Glutamatergic neuron (in vitro differentiated cells): ENCODE results near the gene ITGA2. TPM values are rescaled to one million over a fixed set of nuclear protein-coding genes. Genes with fewer than 3 reads are reported as not detected.

Experiments
- DNase-seq: peaks from one replicate; pipeline ENCODE4 v3.0.0; 2022
- H3K27ac Mint-ChIP-seq: one replicate; pipeline ENCODE4 v1.8.0; 2020; ENCODE audit warnings: mild to moderate bottlenecking, mixed read lengths, inconsistent platforms; ENCODE audit not compliant: unreplicated experiment
- H3K27me3 Mint-ChIP-seq: one replicate; pipeline ENCODE4 v1.8.0; 2020; ENCODE audit warnings: mild to moderate bottlenecking, moderate library complexity, mixed read lengths, inconsistent platforms; ENCODE audit not compliant: unreplicated experiment
- H3K36me3 Mint-ChIP-seq: one replicate; pipeline ENCODE4 v1.8.0; 2020; ENCODE audit warnings: mild to moderate bottlenecking, mixed read lengths, inconsistent platforms; ENCODE audit not compliant: unreplicated experiment
- H3K4me1 Mint-ChIP-seq: one replicate; pipeline ENCODE4 v1.8.0; 2020; ENCODE audit warnings: mild to moderate bottlenecking, low read depth, mixed read lengths, inconsistent platforms; ENCODE audit not compliant: unreplicated experiment
- H3K4me3 Mint-ChIP-seq: one replicate; pipeline ENCODE4 v1.8.0; 2020; ENCODE audit warnings: mild to moderate bottlenecking, mixed read lengths, inconsistent platforms; ENCODE audit not compliant: unreplicated experiment
- H3K9me3 Mint-ChIP-seq: one replicate; pipeline ENCODE4 v1.8.0; 2020; ENCODE audit warnings: mild to moderate bottlenecking, moderate library complexity, mixed read lengths, inconsistent platforms; ENCODE audit not compliant: unreplicated experiment
- CTCF ChIP-seq: fragments of 200-600 bp; sonication (generic); IDR thresholded peaks from one replicate; pipeline ENCODE4 v1.5.0; 2021; ENCODE audit not compliant: partially characterized antibody, unreplicated experiment
- total RNA-seq: library from RNA; stranded (reverse); fragmentation: NEBNext Ultra II Directional; extraction: Animal tissue kit (Norgen Biotek cat#: 25700); gene quantifications from one replicate; pipeline ENCODE4 v1.2.1, GENCODE V29; 2021; ENCODE audit not compliant: unreplicated experiment

The ITGA2 gene
- total RNA-seq, 1 donor from 2014 or later: not detected

DNA sequence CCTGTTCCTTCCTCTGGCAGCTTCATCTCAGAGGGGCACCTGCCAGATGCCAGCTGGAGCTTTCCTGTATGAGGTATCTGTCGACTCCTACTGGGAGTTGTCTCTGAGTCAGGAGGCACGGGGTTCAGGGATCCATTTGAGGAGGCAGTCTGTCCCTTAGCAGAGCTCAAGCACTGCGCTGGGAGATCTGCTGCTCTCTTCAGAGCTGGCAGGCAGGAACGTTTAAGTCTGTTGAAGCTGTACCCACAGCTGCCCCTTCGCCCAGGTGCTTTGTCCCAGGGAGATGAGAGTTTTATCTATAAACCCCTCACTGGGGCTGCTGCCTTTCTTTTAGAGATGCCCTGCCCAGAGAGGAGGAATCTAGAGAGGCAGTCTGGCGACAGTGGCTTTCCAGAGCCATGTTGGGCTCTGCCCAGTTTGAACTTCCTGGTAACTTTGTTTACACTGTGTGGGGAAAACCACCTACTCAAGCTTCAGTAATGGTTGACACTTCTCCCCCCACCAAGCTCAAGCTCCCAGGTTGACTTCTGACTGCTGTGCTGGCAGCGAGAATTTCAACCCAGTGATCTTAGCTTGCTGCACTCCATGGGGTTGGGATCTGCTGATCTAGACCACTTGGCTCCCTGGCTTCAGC is 11.8 kb upstream of the ITGA2 start:
- Mint-ChIP-seq H3K36me3 (no peaks in the 10 kb centered on the region), H3K4me1 (no peaks in the 10 kb centered on the region), H3K27me3 (peaks cover 2% of the 10 kb centered on the region), H3K4me3 (no peak overlapping the region), H3K27ac (no peak overlapping the region), H3K9me3 (peaks cover 3% of the 10 kb centered on the region)
- TF ChIP-seq CTCF: no peak
- no peak for DNase-seq

- DNase-seq: no peak
- TF ChIP-seq CTCF: no peak
- Mint-ChIP-seq H3K27me3 (peaks cover 2% of the 10 kb centered on the region), H3K9me3 (peaks cover 3% of the 10 kb centered on the region), H3K36me3 (peaks cover 4% of the 10 kb centered on the region), H3K4me3 (no peak overlapping the region), H3K27ac (no peak overlapping the region), H3K4me1 (no peaks in the 10 kb centered on the region)
These were observed 7.6 kb upstream of the ITGA2 start for GRCh38 chr5:52981507-52981906.

DNA sequence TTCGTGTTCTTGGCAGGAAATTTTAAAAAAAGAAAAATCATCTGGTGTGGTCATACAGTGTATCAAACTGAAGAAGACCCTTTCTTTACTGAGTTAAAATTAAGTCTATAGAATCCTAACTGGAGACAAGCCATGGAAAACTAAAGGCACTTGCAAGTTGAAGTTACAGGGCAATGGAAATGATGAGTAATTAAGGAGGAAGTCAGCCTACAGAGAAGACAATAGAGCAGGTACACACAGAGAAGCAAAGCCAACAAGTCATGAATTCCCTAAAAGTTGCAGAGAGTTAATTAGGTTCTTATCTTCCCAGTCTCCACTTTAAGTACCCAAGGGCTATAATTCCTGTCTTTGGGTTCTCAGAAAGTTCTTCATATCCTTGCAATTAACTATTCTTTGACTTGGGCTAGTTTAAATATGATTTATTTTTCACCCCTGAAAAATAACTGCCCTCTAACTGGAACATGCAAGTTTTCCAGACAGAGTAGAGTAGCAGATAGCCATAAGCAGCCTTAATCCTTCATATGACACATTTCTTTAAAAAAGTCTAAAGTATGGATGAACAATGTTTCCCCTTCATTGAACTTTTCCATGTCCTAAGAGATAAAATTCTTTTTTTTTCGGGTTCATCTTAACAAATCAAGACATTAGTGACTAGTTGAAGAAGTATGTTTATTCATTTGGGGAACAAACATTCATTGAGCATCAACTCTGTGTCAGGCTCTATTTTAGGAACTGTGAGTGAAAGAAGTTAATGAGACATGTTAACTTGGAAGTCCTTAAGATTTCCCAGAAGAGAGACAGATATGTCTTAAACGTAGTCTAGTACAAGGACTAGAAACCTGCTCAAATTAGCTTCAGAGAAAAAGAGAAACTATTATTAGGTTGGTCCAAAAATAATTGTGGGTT is 5.2 kb upstream of the ITGA2 start:
- DNase-seq: no peak
- H3K4me1 Mint-ChIP-seq: no peaks in the 10 kb centered on the region
- H3K36me3 Mint-ChIP-seq: peaks cover 4% of the 10 kb centered on the region
- H3K9me3 Mint-ChIP-seq: no peaks in the 10 kb centered on the region
- no peak for TF ChIP-seq CTCF
- no peak overlapping the region for H3K4me3 Mint-ChIP-seq
- peaks cover 3% of the 10 kb centered on the region for H3K27me3 Mint-ChIP-seq
- no peak overlapping the region for H3K27ac Mint-ChIP-seq

DNA sequence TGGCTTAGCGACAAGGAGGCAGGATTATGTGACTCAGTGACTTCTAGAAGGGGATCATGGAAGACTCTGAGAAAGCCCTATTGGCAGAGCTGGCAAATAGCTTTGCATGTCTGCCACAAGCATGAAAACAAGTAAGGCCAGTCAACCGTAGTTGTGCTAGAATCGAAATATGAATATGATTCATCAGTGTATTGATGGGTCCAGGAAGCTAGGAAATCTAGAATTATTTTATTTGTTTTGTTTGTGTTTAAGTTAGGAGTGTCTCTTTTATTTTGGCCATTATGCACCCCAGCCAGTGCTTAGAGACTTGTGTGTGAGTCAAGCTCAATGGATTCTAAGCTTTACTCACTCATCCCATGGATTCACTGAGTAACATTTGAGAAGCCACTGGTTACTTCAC is 3.8 kb upstream of the ITGA2 start:
- H3K27ac Mint-ChIP-seq: no peak overlapping the region
- H3K4me3 Mint-ChIP-seq: no peak overlapping the region
- H3K27me3 Mint-ChIP-seq: peaks cover 3% of the 10 kb centered on the region
- peaks cover 4% of the 10 kb centered on the region for H3K36me3 Mint-ChIP-seq
- no peak for TF ChIP-seq CTCF
- no peaks in the 10 kb centered on the region for H3K4me1 Mint-ChIP-seq
- H3K9me3 Mint-ChIP-seq: no peaks in the 10 kb centered on the region
- no peak for DNase-seq
